CD4-positive, alpha-beta T cell treated with Interleukin-17A for 4 hours (primary cell): ENCODE results near the gene CER1.
"Not testable (repeated sequence)": the region's sequence is repeated elsewhere in the genome, so short reads cannot be mapped to it uniquely, and the experiment has no call there.

ENCODE experiments used
- DNase-seq: peaks from one replicate; pipeline ENCODE4 v3.0.0-alpha.2; 2020; ENCODE audit warnings: mixed read lengths

CER1 gene

GRCh38 chr9:14713187-14713767 lies 9.3 kb downstream of the CER1 start:
- DNase-seq, result no peak

DNA sequence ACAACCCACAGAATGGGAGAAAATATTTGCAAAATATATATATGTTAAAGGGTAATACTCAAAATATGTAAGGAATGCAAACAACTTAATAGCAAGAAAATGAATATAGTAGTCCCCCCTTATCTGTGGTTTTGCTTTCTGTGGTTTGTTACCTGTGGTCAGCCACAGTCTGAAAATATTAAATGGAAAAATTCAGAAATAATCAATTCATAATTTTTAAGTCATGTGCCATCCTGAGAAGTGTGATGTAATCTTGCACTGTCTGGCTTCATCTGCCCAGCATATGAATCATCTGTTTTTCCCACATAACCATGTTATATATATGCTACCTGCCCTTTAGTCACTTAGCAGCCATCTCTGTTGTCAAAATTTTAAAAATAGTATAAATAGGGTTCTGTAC lies 11.7 kb downstream of the CER1 start:
- DNase-seq, result no peak

DNA sequence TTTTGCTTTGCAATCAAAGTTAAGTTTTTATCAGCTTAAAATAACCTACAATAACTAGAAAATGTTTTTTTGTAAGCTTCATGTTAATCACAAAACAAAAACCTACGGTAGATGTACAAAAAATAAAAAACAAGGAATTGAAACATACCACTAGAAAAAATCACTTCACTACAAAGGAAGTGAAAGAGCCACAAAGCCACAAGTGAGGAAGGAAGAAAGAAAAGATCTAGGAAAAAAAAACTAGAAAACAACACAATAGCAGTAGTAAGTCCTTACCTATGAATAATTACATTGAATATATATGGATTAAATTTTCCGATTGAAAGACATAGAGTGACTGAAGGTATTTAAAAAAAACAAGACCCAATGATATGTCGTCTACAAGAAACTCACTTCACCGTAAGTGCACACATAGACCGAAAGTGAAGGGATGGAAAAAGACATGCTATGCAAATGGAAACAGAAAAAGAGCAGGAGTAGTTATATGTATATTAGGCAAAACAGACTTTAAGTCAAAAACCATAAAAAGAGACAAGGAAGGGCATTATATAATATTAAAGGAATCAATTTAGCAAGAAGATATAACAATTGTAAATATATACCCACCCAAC lies 15.9 kb downstream of the CER1 start:
- no peak for DNase-seq

- DNase-seq, result no peak
Observed at GRCh38 chr9:14705079-14705478, 17.5 kb downstream of the CER1 start.

DNA sequence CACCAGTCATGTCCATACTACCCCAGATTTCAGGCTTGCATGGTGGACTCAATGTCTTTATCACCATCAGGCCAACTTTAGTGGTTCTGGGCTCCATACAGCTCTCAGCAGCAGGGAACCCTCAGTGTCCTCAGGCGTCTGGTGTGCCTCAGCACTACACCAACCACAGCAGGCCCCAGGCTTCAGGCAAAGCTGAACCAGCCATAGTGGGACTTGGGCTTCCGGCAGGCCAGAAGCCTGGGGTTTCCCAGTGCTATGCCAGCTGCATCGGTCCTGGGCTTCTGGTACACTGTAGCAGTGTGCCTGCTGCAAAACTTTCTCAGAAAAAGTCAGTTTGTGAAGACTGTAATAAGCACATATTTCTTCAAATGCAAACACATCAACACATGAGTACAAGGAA lies 18.3 kb downstream of the CER1 start:
- no peak for DNase-seq

GRCh38 chr9:14702200-14702720 lies 20.3 kb downstream of the CER1 start:
- DNase-seq, result no peak

- DNase-seq, result peak; percentile 65
Observed at GRCh38 chr9:14693251-14693861, 29.2 kb downstream of the CER1 start, which contains the start of gene ZDHHC21. TSS of gene ZDHHC21 (minus strand) at chr9:14693432. CDS start at chr9:14674340, 19,092 bp downstream.

GRCh38 chr9:14692470-14693250 lies 29.9 kb downstream of the CER1 start:
- DNase-seq, result no peak

GRCh38 chr9:14690948-14691730 lies 31.4 kb downstream of the CER1 start:
- no peak for DNase-seq

- DNase-seq, result no peak
Observed at GRCh38 chr9:14687042-14687719, 35.4 kb downstream of the CER1 start.

DNA sequence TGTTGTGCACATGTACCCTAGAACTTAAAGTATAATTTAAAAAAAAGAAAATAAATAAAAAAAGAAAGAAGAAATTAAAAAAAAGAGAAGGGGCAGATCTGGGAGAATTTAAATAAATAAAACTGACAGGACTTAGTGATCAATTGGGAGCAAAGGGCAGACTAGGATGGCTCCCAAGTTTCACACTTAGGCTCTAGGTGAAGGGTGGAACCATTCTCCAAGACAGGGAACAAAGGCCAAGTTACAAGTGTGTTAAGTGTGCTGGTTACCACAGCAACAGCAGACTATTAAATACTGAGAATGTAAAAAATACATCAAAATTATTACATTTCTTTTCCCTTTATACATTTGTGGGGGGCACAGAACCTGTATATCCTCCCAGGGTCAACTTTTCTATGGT lies 36.4 kb downstream of the CER1 start:
- DNase-seq, result no peak

DNA sequence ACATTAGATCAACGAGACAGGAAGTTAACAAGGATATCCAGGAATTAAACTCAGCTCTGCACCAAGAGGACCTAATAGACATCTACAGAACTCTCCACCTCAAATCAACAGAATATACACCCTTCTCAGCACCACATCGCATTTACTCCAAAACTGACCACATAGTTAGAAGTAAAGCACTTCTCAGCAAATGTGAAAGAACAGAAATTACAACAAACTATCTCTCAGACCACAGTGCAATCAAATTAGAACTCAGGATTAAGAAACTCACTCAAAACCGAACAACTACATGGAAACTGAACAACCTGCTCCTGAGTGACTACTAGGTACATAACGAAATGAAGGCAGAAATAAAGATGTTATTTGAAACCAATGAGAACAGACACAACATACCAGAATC lies 39.9 kb downstream of the CER1 start:
- not testable (repeated sequence) for DNase-seq

DNA sequence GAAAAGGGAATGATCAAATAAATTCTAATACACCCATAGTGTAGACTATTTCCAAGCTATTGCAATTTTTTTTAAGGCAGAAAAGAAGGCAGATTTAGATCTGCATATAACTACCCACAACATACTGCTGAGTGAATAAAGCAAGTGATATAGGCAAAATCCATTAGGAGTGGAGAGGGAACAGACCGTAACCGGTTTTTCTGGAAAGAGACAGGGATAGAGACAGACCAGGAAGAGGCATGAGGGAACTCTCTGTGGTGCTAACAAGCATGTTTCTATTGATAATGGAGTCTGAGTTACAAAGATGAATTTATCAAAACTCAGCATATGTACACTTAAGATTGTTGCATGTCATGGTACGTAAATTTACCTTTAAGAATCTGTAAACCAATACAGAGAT lies 43.8 kb downstream of the CER1 start:
- no peak for DNase-seq

DNA sequence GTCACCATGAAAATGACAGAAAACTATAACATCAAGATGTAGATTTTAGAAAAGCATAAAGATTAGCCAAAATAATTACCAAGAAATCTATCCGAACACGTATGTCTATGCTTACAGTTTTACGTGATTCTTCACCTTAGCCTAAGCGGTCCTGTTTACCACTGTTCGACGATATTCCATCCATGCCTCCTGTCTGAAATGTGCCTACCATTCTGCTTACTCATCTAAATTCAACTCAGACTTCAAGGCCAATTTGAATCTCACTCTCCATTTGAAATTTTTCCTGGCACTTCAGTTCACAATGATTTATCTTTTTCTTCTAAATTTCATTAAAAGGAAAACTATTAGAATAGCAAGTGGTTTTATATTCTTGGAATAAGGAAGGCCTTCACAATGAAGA lies 44.7 kb downstream of the CER1 start:
- no peak for DNase-seq

GRCh38 chr9:14677396-14677795 lies 45.1 kb downstream of the CER1 start:
- DNase-seq, result no peak

- DNase-seq, result no peak
Observed at GRCh38 chr9:14674630-14675029, 47.9 kb downstream of the CER1 start.

- DNase-seq, result no peak
Observed at GRCh38 chr9:14671377-14671776, 51.2 kb downstream of the CER1 start.

GRCh38 chr9:14670718-14671117 lies 51.8 kb downstream of the CER1 start:
- DNase-seq, result no peak
